ENCODE measurements around the gene ENPP3. TPM values are rescaled to one million over a fixed set of nuclear protein-coding genes. Genes with fewer than 3 reads are reported as not detected.

Gene ENPP3
- total and polyA plus RNA-seq, 2 of the 13 experiments (the other 11 are each of a cell fraction or from before 2014, with no cell fraction given): 40.0 to 75.4 TPM

- TF ChIP-seq HOMEZ (CRISPR knock-in tag; IDR thresholded peaks at IDR 0.05; ENCODE audit: low read depth) (peak; percentile 44; the same call in 1 of the 2 replicates), ZNF709 (CRISPR knock-in tag; IDR thresholded peaks at IDR 0.05) (no peak), TEAD2 (CRISPR knock-in tag; IDR thresholded peaks at IDR 0.05) (no peak), ZNF142 (CRISPR knock-in tag; IDR thresholded peaks at IDR 0.05) (no peak), ZNF124 (CRISPR knock-in tag; IDR thresholded peaks at IDR 0.05) (peak; percentile 73; the same call in 1 of the 2 replicates), ZFP62 (CRISPR knock-in tag; IDR thresholded peaks at IDR 0.05) (no peak), DNMT1 (CRISPR knock-in tag; IDR thresholded peaks at IDR 0.05) (no peak), ZNF720 (CRISPR knock-in tag; IDR thresholded peaks at IDR 0.05) (no peak), ESRRA (CRISPR knock-in tag; IDR thresholded peaks at IDR 0.05; ENCODE audit: low read depth) (peak; percentile 69; the same call in 1 of the 2 replicates), TEAD3 (CRISPR knock-in tag; optimal IDR thresholded peaks at IDR 0.05; ENCODE audit: borderline replicate concordance) (peak; percentile 79), HNF4A (CRISPR knock-in tag; IDR thresholded peaks at IDR 0.05) (peak; percentile 73), BRD4 (CRISPR knock-in tag; IDR thresholded peaks at IDR 0.05) (0 out of 2 replicates have a peak, but pooled peaks have one; percentile 47), SCMH1 (CRISPR knock-in tag; IDR thresholded peaks at IDR 0.05; ENCODE audit: borderline replicate concordance) (no peak), ZNF232 (CRISPR knock-in tag; IDR thresholded peaks at IDR 0.05; ENCODE audit: borderline replicate concordance) (no peak), ZNF224 (CRISPR knock-in tag; IDR thresholded peaks at IDR 0.05) (no peak), DMAP1 (CRISPR knock-in tag; IDR thresholded peaks at IDR 0.05) (no peak), ZFYVE20 (CRISPR knock-in tag; IDR thresholded peaks at IDR 0.05; ENCODE audit: borderline replicate concordance, low read depth) (no peak), ZBTB14 (CRISPR knock-in tag; IDR thresholded peaks at IDR 0.05) (no peak), ADNP (CRISPR knock-in tag; IDR thresholded peaks at IDR 0.05) (no peak), HNRNPH1 (optimal IDR thresholded peaks at IDR 0.05; ENCODE audit: low read depth, low read length) (no peak), ZNF576 (CRISPR knock-in tag; IDR thresholded peaks at IDR 0.05) (no peak), ZNF136 (CRISPR knock-in tag; IDR thresholded peaks at IDR 0.05; ENCODE audit: low read depth) (no peak), RARA (CRISPR knock-in tag; IDR thresholded peaks at IDR 0.05) (peak; percentile 35), RBFOX2 (IDR thresholded peaks at IDR 0.05; ENCODE audit: low read depth, low read length) (peak; percentile 61)
These were observed 128.1 kb downstream of the ENPP3 start (continued) for GRCh38 chr6:131765081-131765803.
